HepG2 (cell line): ENCODE results near the gene ZFP36L2. TPM values are rescaled to one million over a fixed set of nuclear protein-coding genes. Genes with fewer than 3 reads are reported as not detected.

Experiments used
- BCL3 ChIP-seq: sonication (generic); formaldehyde crosslinking; IDR thresholded peaks from 2 replicates; pipeline ENCODE4 v1.5.1; 2020; ENCODE audit warnings: mild to moderate bottlenecking, missing genetic modification reagents, moderate library complexity
- CBX5 ChIP-seq: sonication (generic); formaldehyde crosslinking; IDR thresholded peaks from 2 replicates; pipeline ENCODE4 v1.4.0; 2020; ENCODE audit warnings: missing genetic modification reagents, borderline replicate concordance
- EP300 ChIP-seq, 3 experiments: sonication (generic) in 1 of 3; formaldehyde crosslinking in 1 of 3; IDR thresholded peaks; 2 replicates each; pipeline versions ENCODE4 v1.5.1 to v1.6.1; 2011 to 2020; ENCODE audit warnings: low read depth in 2 of 3, low read length in 2 of 3, borderline replicate concordance in 1 of 3, improper control_type of control experiment in 1 of 3, mild to moderate bottlenecking in 1 of 3, missing genetic modification reagents in 1 of 3, moderate library complexity in 1 of 3
- GFI1 ChIP-seq: sonication (generic); formaldehyde crosslinking; IDR thresholded peaks from 2 replicates; pipeline ENCODE4 v1.5.0; 2020; ENCODE audit warnings: missing genetic modification reagents, mild to moderate bottlenecking, borderline replicate concordance
- MIER3 ChIP-seq: IDR thresholded peaks from 2 replicates; pipeline ENCODE4 v1.6.1; 2016; ENCODE audit warnings: missing compliant biosample characterization, borderline replicate concordance
- PPARG ChIP-seq: conservative IDR thresholded peaks from 2 replicates; pipeline ENCODE4 v1.6.1; 2016; ENCODE audit warnings: missing biosample characterization, missing genetic modification reagents
- SKIL ChIP-seq: sonication (generic); formaldehyde crosslinking; IDR thresholded peaks from 2 replicates; pipeline ENCODE4 v1.8.0; 2022; ENCODE audit warnings: missing genetic modification reagents, mild to moderate bottlenecking, moderate library complexity, borderline replicate concordance
- U2AF2 ChIP-seq: fragments of 200-400 bp; formaldehyde crosslinking; IDR thresholded peaks from 2 replicates; pipeline ENCODE4 v1.6.1; 2017; ENCODE audit warnings: low read depth, mild to moderate bottlenecking, low read length
- ZBTB26 ChIP-seq: IDR thresholded peaks from 2 replicates; pipeline ENCODE4 v1.6.1; 2016; ENCODE audit warnings: missing compliant biosample characterization, missing genetic modification reagents, borderline replicate concordance
- ZFP91 ChIP-seq: sonication (generic); formaldehyde crosslinking; IDR thresholded peaks from 2 replicates; pipeline ENCODE4 v1.9.0; 2022; ENCODE audit warnings: missing genetic modification reagents, mild to moderate bottlenecking, borderline replicate concordance
- ZNF18 ChIP-seq: sonication (generic); formaldehyde crosslinking; IDR thresholded peaks from 2 replicates; pipeline ENCODE4 v1.8.0; 2022; ENCODE audit warnings: mild to moderate bottlenecking, missing genetic modification reagents; ENCODE audit not compliant: insufficient replicate concordance
- ZNF772 ChIP-seq: sonication (generic); formaldehyde crosslinking; IDR thresholded peaks from 2 replicates; pipeline ENCODE4 v1.5.0; 2020; ENCODE audit warnings: mild to moderate bottlenecking, missing genetic modification reagents
- ZNF792 ChIP-seq: IDR thresholded peaks from 2 replicates; pipeline ENCODE4 v1.6.1; 2016
- polyA plus RNA-seq, 8 experiments: library from polyadenylated mRNA; depleted of rRNA in 3 of 8; stranded (reverse) in 7 of 8; unstranded in 1 of 8; fragments of >200 nt; fragmentation: Illumina TruSeq in 4 of 8; extraction: Trizol in 4 of 8; gene quantifications; 2 replicates each; pipeline versions ENCODE4 v1.2.1 to v1.2.3, GENCODE V29; 2011 to 2016; ENCODE audit warnings: low read depth in 4 of 8, missing spikeins in 1 of 8, mixed read lengths in 1 of 8; ENCODE audit not compliant: insufficient read depth in 1 of 8
- total RNA-seq, 5 experiments: library from RNA; depleted of rRNA; stranded (reverse); fragments of >200 nt; fragmentation: Illumina TruSeq; extraction: Trizol; gene quantifications; 2 replicates each; pipeline ENCODE4 v1.2.3, GENCODE V29; 2016; ENCODE audit warnings: low read depth in 1 of 5
- TF ChIP-seq, protein P1 (sequence below): sonication (generic); formaldehyde crosslinking; IDR thresholded peaks from 2 replicates; pipeline ENCODE4 v1.4.0; 2020; ENCODE audit warnings: mild to moderate bottlenecking, missing genetic modification reagents

Gene ZFP36L2
- total and polyA plus RNA-seq, 2 of the 13 experiments (the other 11 are each of a cell fraction or from before 2014, with no cell fraction given) = 11.2 to 21.8 TPM

GRCh38 chr2:43199492-43200488 lies 26.6 kb downstream of the ZFP36L2 start (continued):
- TF ChIP-seq ZFP91 (peak; percentile 79; the same call in 1 of the 2 replicates), GFI1 (CRISPR knock-in tag) (peak; percentile 90), SKIL (CRISPR knock-in tag) (peak; percentile 51; the same call in 1 of the 2 replicates), EP300 (IDR thresholded peaks at IDR 0.05; ENCODE audit: low read depth in 2 of 2, low read length in 2 of 2) (peak in 1 of 2 experiments; percentile 36; a peak in 1 of 4 replicates), EP300 (CRISPR knock-in tag; IDR thresholded peaks at IDR 0.05; ENCODE audit: borderline replicate concordance) (peak; percentile 69), MIER3 (CRISPR knock-in tag) (peak; percentile 68; the same call in 1 of the 2 replicates), PPARG (0 out of 2 replicates have a peak, but pooled peaks have one; percentile 71), U2AF2 (no peak), ZNF18 (CRISPR knock-in tag) (no peak), ZNF772 (CRISPR knock-in tag) (peak; percentile 89; the same call in 1 of the 2 replicates), BCL3 (CRISPR knock-in tag) (0 out of 2 replicates have a peak, but pooled peaks have one; percentile 19), ZNF792 (peak; percentile 91), CBX5 (CRISPR knock-in tag) (peak; percentile 80; the same call in 1 of the 2 replicates), ZBTB26 (CRISPR knock-in tag) (peak; percentile 56; the same call in 1 of the 2 replicates)
- TF ChIP-seq, protein P1, sequence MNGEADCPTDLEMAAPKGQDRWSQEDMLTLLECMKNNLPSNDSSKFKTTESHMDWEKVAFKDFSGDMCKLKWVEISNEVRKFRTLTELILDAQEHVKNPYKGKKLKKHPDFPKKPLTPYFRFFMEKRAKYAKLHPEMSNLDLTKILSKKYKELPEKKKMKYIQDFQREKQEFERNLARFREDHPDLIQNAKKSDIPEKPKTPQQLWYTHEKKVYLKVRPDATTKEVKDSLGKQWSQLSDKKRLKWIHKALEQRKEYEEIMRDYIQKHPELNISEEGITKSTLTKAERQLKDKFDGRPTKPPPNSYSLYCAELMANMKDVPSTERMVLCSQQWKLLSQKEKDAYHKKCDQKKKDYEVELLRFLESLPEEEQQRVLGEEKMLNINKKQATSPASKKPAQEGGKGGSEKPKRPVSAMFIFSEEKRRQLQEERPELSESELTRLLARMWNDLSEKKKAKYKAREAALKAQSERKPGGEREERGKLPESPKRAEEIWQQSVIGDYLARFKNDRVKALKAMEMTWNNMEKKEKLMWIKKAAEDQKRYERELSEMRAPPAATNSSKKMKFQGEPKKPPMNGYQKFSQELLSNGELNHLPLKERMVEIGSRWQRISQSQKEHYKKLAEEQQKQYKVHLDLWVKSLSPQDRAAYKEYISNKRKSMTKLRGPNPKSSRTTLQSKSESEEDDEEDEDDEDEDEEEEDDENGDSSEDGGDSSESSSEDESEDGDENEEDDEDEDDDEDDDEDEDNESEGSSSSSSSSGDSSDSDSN (CRISPR knock-in tag) = peak; percentile 95
